Activated naive CD4-positive, alpha-beta T cell treated with anti-CD3 and anti-CD28 coated beads, Interleukin-2, amount 50 U/mL, for 24 hours (primary cell): ENCODE data around the gene KCNK7.

ENCODE experiments used
- H3K27ac Mint-ChIP-seq: one replicate; pipeline ENCODE4 v1.8.0; 2021; ENCODE audit warnings: mild to moderate bottlenecking, mixed read lengths
- H3K27me3 Mint-ChIP-seq: one replicate; pipeline ENCODE4 v1.8.0; 2021; ENCODE audit warnings: mixed read lengths
- H3K36me3 Mint-ChIP-seq: one replicate; pipeline ENCODE4 v1.8.0; 2021; ENCODE audit warnings: mixed read lengths
- H3K4me1 Mint-ChIP-seq: one replicate; pipeline ENCODE4 v1.8.0; 2021; ENCODE audit warnings: mixed read lengths
- H3K4me3 Mint-ChIP-seq: one replicate; pipeline ENCODE4 v1.8.0; 2021; ENCODE audit warnings: mild to moderate bottlenecking, mixed read lengths
- H3K9me3 Mint-ChIP-seq: one replicate; pipeline ENCODE4 v1.8.0; 2021; ENCODE audit warnings: mixed read lengths

The KCNK7 gene

GRCh38 chr11:65553301-65554001 lies 42.1 kb downstream of the KCNK7 start:
- Mint-ChIP-seq H3K27ac (no peak overlapping the region), H3K36me3 (peaks cover 3% of the 10 kb centered on the region), H3K9me3 (no peaks in the 10 kb centered on the region), H3K4me1 (peaks cover 66% of the 10 kb centered on the region), H3K4me3 (peak overlapping the region; percentile 30), H3K27me3 (no peaks in the 10 kb centered on the region)

GRCh38 chr11:65552388-65552951 lies 43.1 kb downstream of the KCNK7 start:
- Mint-ChIP-seq H3K9me3 (no peaks in the 10 kb centered on the region), H3K36me3 (peaks cover 3% of the 10 kb centered on the region), H3K27ac (no peak overlapping the region), H3K27me3 (no peaks in the 10 kb centered on the region), H3K4me3 (peak overlapping the region; percentile 47), H3K4me1 (peaks cover 75% of the 10 kb centered on the region)

DNA sequence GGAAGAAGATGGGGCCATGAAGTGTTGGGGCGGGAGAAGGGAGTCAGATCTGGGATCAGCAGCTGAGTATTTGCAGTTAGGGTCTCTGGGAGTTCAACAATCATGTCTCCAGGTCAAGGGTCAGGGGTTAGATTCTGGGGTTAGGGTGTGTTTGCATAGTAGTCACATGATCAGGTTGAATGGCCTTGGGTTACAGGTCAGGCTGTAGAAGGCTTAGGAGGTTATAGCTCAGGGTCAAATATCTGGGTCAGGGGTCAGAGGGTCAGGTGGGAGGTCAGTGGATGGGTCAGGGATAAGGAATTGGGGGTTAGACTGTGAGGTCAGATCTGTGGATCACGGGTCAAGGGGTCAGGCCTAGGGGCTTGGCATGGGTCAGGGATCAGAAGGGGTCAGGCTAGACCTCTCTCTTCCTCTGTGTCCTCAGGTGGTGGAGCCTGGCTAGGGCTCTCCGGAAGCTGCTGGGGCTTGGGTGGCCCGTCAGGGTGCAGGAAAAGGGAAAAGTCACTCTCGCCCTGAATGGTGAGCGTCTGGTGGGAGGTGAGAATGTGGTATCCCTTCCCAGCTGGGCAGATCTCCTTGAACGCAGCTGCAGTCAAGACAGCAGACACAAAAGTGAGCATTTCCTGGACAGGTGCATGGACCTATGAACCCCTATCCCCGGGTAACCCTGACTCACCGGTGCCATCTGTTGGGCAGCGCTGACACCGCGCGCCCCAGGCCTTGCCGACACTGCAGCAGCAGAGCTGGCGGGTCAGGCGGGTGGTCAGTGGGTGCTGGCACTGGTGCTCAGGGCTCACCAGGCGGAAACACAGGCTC lies 43.8 kb downstream of the KCNK7 start:
- H3K36me3 Mint-ChIP-seq: peaks cover 3% of the 10 kb centered on the region
- H3K27me3 Mint-ChIP-seq: no peaks in the 10 kb centered on the region
- H3K27ac Mint-ChIP-seq: peak overlapping the region; percentile 47
- H3K4me3 Mint-ChIP-seq: no peak overlapping the region
- H3K4me1 Mint-ChIP-seq: peaks cover 73% of the 10 kb centered on the region
- no peaks in the 10 kb centered on the region for H3K9me3 Mint-ChIP-seq

GRCh38 chr11:65549096-65549495 lies 46.5 kb downstream of the KCNK7 start:
- Mint-ChIP-seq H3K4me1 (peaks cover 70% of the 10 kb centered on the region), H3K27me3 (no peaks in the 10 kb centered on the region), H3K36me3 (peaks cover 3% of the 10 kb centered on the region), H3K27ac (peak overlapping the region; percentile 92), H3K9me3 (no peaks in the 10 kb centered on the region), H3K4me3 (no peak overlapping the region)

- peaks cover 74% of the 10 kb centered on the region for H3K4me1 Mint-ChIP-seq
- no peak overlapping the region for H3K27ac Mint-ChIP-seq
- H3K9me3 Mint-ChIP-seq: no peaks in the 10 kb centered on the region
- peaks cover 3% of the 10 kb centered on the region for H3K36me3 Mint-ChIP-seq
- H3K27me3 Mint-ChIP-seq: no peaks in the 10 kb centered on the region
- H3K4me3 Mint-ChIP-seq: peak overlapping the region; percentile 55
Observed at GRCh38 chr11:65548395-65548794, 47.2 kb downstream of the KCNK7 start.

- Mint-ChIP-seq H3K9me3 (no peaks in the 10 kb centered on the region), H3K36me3 (peaks cover 3% of the 10 kb centered on the region), H3K4me3 (peak overlapping the region; percentile 55), H3K27ac (no peak overlapping the region), H3K4me1 (peaks cover 69% of the 10 kb centered on the region), H3K27me3 (no peaks in the 10 kb centered on the region)
Observed at GRCh38 chr11:65547446-65548125, 48.0 kb downstream of the KCNK7 start.

- no peaks in the 10 kb centered on the region for H3K27me3 Mint-ChIP-seq
- peaks cover 63% of the 10 kb centered on the region for H3K4me1 Mint-ChIP-seq
- no peaks in the 10 kb centered on the region for H3K9me3 Mint-ChIP-seq
- H3K36me3 Mint-ChIP-seq: peaks cover 1% of the 10 kb centered on the region
- peak overlapping the region; percentile 85 for H3K27ac Mint-ChIP-seq
- peak overlapping the region; percentile 76 for H3K4me3 Mint-ChIP-seq
Observed at GRCh38 chr11:65546217-65546958, 49.2 kb downstream of the KCNK7 start.

DNA sequence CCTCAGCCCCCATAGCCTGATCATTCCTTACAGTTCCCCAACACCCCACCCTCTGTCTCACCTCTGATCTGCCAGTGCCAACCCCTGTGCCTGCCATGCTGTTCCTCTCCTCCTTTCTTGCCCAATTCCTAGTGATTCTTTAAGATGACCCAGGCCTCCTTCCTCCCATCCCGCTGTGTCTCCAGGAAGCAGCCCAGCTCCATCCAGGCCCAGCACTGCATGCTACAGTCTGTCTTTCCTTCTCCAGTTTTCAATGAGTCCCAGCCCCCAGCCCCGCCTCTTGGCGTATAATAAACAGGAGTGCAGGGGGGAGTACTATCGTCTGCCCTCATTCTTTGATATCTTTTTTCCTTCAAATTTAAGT lies 49.8 kb downstream of the KCNK7 start:
- Mint-ChIP-seq H3K36me3 (peaks cover 1% of the 10 kb centered on the region), H3K4me1 (peaks cover 63% of the 10 kb centered on the region), H3K27me3 (no peaks in the 10 kb centered on the region), H3K4me3 (peak overlapping the region; percentile 68), H3K9me3 (no peaks in the 10 kb centered on the region), H3K27ac (peak overlapping the region; percentile 85)
